ENCODE measurements around the gene EXOC3. TPM values are rescaled to one million over a fixed set of nuclear protein-coding genes. Genes with fewer than 3 reads are reported as not detected.
A peak's percentile ranks its signal among the peaks of the same experiment; 100 is the strongest.

EXOC3 gene
- total RNA-seq, 2 donors from 2014 or later = 71.3 to 86.3 TPM

GRCh38 chr5:443239-444151 is 519 bp downstream of the EXOC3 start:
- peak; percentile 48 for ATAC-seq
- peak overlapping the region; percentile 73 for H3K27ac Mint-ChIP-seq
- no peaks in the 10 kb centered on the region for H3K27me3 Mint-ChIP-seq
- DNase-seq = peak in 1 of 3 donors; percentile 15
- no peaks in the 10 kb centered on the region for H3K9me3 ChIP-seq (ENCODE audit: control insufficient read depth, low read length, poor library complexity, severe bottlenecking)
- H3K4me3 Mint-ChIP-seq = peak overlapping the region; percentile 95
- H3K36me3 Mint-ChIP-seq (ENCODE audit: low read depth) = peaks cover 8% of the 10 kb centered on the region
- H3K4me1 Mint-ChIP-seq = peaks cover 35% of the 10 kb centered on the region

- ATAC-seq (no peak), DNase-seq (peak in 1 of 3 donors; percentile 1)
- Mint-ChIP-seq H3K27ac (peak overlapping the region; percentile 73), H3K36me3 (ENCODE audit: low read depth) (peaks cover 11% of the 10 kb centered on the region), H3K4me3 (peak overlapping the region; percentile 95), H3K4me1 (peaks cover 38% of the 10 kb centered on the region), H3K27me3 (no peaks in the 10 kb centered on the region)
- no peaks in the 10 kb centered on the region for H3K9me3 ChIP-seq (ENCODE audit: control insufficient read depth, low read length, poor library complexity, severe bottlenecking)
Observed at GRCh38 chr5:444226-444625, 1.2 kb downstream of the EXOC3 start.

GRCh38 chr5:445591-445990 is 2.6 kb downstream of the EXOC3 start:
- peaks cover 18% of the 10 kb centered on the region for H3K36me3 Mint-ChIP-seq (ENCODE audit: low read depth)
- DNase-seq = peak in 2 of 3 donors; percentile 3 to 6
- no peak for ATAC-seq
- H3K9me3 ChIP-seq (ENCODE audit: control insufficient read depth, low read length, poor library complexity, severe bottlenecking) = no peaks in the 10 kb centered on the region
- H3K4me1 Mint-ChIP-seq = peaks cover 38% of the 10 kb centered on the region
- H3K27ac Mint-ChIP-seq = no peak overlapping the region
- no peak overlapping the region for H3K4me3 Mint-ChIP-seq
- no peaks in the 10 kb centered on the region for H3K27me3 Mint-ChIP-seq

- Mint-ChIP-seq H3K27ac (peak overlapping the region; percentile 34), H3K27me3 (no peaks in the 10 kb centered on the region), H3K36me3 (ENCODE audit: low read depth) (peaks cover 22% of the 10 kb centered on the region), H3K4me1 (peaks cover 38% of the 10 kb centered on the region), H3K4me3 (no peak overlapping the region)
- DNase-seq (no peak), ATAC-seq (no peak)
- no peaks in the 10 kb centered on the region for H3K9me3 ChIP-seq (ENCODE audit: control insufficient read depth, low read length, poor library complexity, severe bottlenecking)
Observed at GRCh38 chr5:446066-446882, 3.3 kb downstream of the EXOC3 start.

GRCh38 chr5:446883-447263 is 3.9 kb downstream of the EXOC3 start:
- DNase-seq = peak in 1 of 3 donors; percentile 7
- H3K27ac Mint-ChIP-seq = peak overlapping the region; percentile 34
- no peaks in the 10 kb centered on the region for H3K9me3 ChIP-seq (ENCODE audit: control insufficient read depth, low read length, poor library complexity, severe bottlenecking)
- no peak overlapping the region for H3K4me3 Mint-ChIP-seq
- peak; percentile 37 for ATAC-seq
- H3K36me3 Mint-ChIP-seq (ENCODE audit: low read depth) = peaks cover 25% of the 10 kb centered on the region
- peaks cover 38% of the 10 kb centered on the region for H3K4me1 Mint-ChIP-seq
- H3K27me3 Mint-ChIP-seq = no peaks in the 10 kb centered on the region

GRCh38 chr5:447501-447900 is 4.5 kb downstream of the EXOC3 start:
- Mint-ChIP-seq H3K4me3 (no peak overlapping the region), H3K27me3 (no peaks in the 10 kb centered on the region), H3K27ac (peak overlapping the region; percentile 4), H3K36me3 (ENCODE audit: low read depth) (peaks cover 29% of the 10 kb centered on the region), H3K4me1 (peaks cover 35% of the 10 kb centered on the region)
- no peaks in the 10 kb centered on the region for H3K9me3 ChIP-seq (ENCODE audit: control insufficient read depth, low read length, poor library complexity, severe bottlenecking)
- ATAC-seq (no peak), DNase-seq (peak in 1 of 3 donors; percentile 1)

- H3K9me3 ChIP-seq (ENCODE audit: control insufficient read depth, low read length, poor library complexity, severe bottlenecking) = no peaks in the 10 kb centered on the region
- no peaks in the 10 kb centered on the region for H3K27me3 Mint-ChIP-seq
- ATAC-seq (peak; percentile 39), DNase-seq (no peak)
- H3K36me3 Mint-ChIP-seq (ENCODE audit: low read depth) = peaks cover 29% of the 10 kb centered on the region
- peaks cover 39% of the 10 kb centered on the region for H3K4me1 Mint-ChIP-seq
- peak overlapping the region; percentile 25 for H3K4me3 Mint-ChIP-seq
- H3K27ac Mint-ChIP-seq = peak overlapping the region; percentile 71
Observed at GRCh38 chr5:448061-448765, 5.2 kb downstream of the EXOC3 start.

GRCh38 chr5:448766-449090 is 5.8 kb downstream of the EXOC3 start:
- H3K4me3 Mint-ChIP-seq = peak overlapping the region; percentile 25

GRCh38 chr5:449151-449550 is 6.2 kb downstream of the EXOC3 start:
- H3K4me3 Mint-ChIP-seq = no peak overlapping the region
- ATAC-seq = no peak

More at GRCh38 chr5:448766-449090, 5.8 kb downstream of the EXOC3 start:
- no peaks in the 10 kb centered on the region for H3K9me3 ChIP-seq (ENCODE audit: control insufficient read depth, low read length, poor library complexity, severe bottlenecking)
- ATAC-seq (no peak), DNase-seq (peak in 1 of 3 donors; percentile 1)
- Mint-ChIP-seq H3K27me3 (no peaks in the 10 kb centered on the region), H3K36me3 (ENCODE audit: low read depth) (peaks cover 30% of the 10 kb centered on the region), H3K27ac (peak overlapping the region; percentile 71), H3K4me1 (peaks cover 45% of the 10 kb centered on the region)

GRCh38 chr5:451587-452458 is 8.8 kb downstream of the EXOC3 start:
- no peaks in the 10 kb centered on the region for H3K9me3 ChIP-seq (ENCODE audit: control insufficient read depth, low read length, poor library complexity, severe bottlenecking)
- no peak for DNase-seq
- Mint-ChIP-seq H3K4me1 (peaks cover 31% of the 10 kb centered on the region), H3K27me3 (no peaks in the 10 kb centered on the region), H3K4me3 (no peak overlapping the region), H3K36me3 (ENCODE audit: low read depth) (peaks cover 33% of the 10 kb centered on the region), H3K27ac (no peak overlapping the region)
- ATAC-seq = no peak

More at GRCh38 chr5:449151-449550, 6.2 kb downstream of the EXOC3 start:
- H3K36me3 Mint-ChIP-seq (ENCODE audit: low read depth) = peaks cover 33% of the 10 kb centered on the region
- peaks cover 46% of the 10 kb centered on the region for H3K4me1 Mint-ChIP-seq
- no peak for DNase-seq
- no peaks in the 10 kb centered on the region for H3K27me3 Mint-ChIP-seq
- H3K27ac Mint-ChIP-seq = no peak overlapping the region
- no peaks in the 10 kb centered on the region for H3K9me3 ChIP-seq (ENCODE audit: control insufficient read depth, low read length, poor library complexity, severe bottlenecking)

GRCh38 chr5:452978-453710 is 10.2 kb downstream of the EXOC3 start:
- no peaks in the 10 kb centered on the region for H3K9me3 ChIP-seq (ENCODE audit: control insufficient read depth, low read length, poor library complexity, severe bottlenecking)
- peak overlapping the region; percentile 44 for H3K27ac Mint-ChIP-seq
- H3K27me3 Mint-ChIP-seq = no peaks in the 10 kb centered on the region
- peak in 1 of 3 donors; percentile 0 for DNase-seq
- no peak for ATAC-seq
- peaks cover 26% of the 10 kb centered on the region for H3K4me1 Mint-ChIP-seq
- H3K4me3 Mint-ChIP-seq = no peak overlapping the region
- H3K36me3 Mint-ChIP-seq (ENCODE audit: low read depth) = peaks cover 33% of the 10 kb centered on the region

Measured in T-helper 17 cell (primary cell).